RWPE1 (cell line): ENCODE data around the gene DPY19L1.
A peak's percentile ranks its signal among the peaks of the same experiment; 100 is the strongest.

ENCODE experiments used
- CTCF ChIA-PET: fragments of 350-600 bp; sonication (Branson Sonifier 250); formaldehyde crosslinking; extraction: SDS; loops from one replicate; lab custom pipeline; 2021; lab: Yijun Ruan, JAX
- POLR2A ChIA-PET: fragments of 400-600 bp; formaldehyde crosslinking; extraction: SDS; loops from one replicate; lab custom pipeline; 2020; ENCODE audit warnings: antibody characterized with exemption; ENCODE audit not compliant: low non-redundant PET; lab: Yijun Ruan, JAX
- DNase-seq: peaks from one replicate; pipeline ENCODE4 v3.0.0; 2012; ENCODE audit warnings: low spot score
- H3K27ac ChIP-seq: fragments of 450-650 bp; 2 replicates; pipeline ENCODE4 v1.5.1; 2017
- TF ChIP-seq, protein P1 (sequence below): fragments of 450-650 bp; conservative IDR thresholded peaks from 2 replicates; pipeline ENCODE4 v1.5.1; 2017; ENCODE audit warnings: low read depth, mild to moderate bottlenecking

The DPY19L1 gene

GRCh38 chr7:35035511-35035961, 1.7 kb downstream of the DPY19L1 start:
- POLR2A ChIA-PET: interaction anchor here (0.6 kb wide), 1 partner anchor 15 kb away, joined by 7 read pairs; no protein-coding TSS in a partner anchor
- DNase-seq: peak; percentile 39
- CTCF ChIA-PET: interaction anchor here (0.6 to 0.8 kb wide), 3 partner anchors 203 to 715 kb away, joined by 4 read pairs; no protein-coding TSS in a partner anchor
- TF ChIP-seq, protein P1, sequence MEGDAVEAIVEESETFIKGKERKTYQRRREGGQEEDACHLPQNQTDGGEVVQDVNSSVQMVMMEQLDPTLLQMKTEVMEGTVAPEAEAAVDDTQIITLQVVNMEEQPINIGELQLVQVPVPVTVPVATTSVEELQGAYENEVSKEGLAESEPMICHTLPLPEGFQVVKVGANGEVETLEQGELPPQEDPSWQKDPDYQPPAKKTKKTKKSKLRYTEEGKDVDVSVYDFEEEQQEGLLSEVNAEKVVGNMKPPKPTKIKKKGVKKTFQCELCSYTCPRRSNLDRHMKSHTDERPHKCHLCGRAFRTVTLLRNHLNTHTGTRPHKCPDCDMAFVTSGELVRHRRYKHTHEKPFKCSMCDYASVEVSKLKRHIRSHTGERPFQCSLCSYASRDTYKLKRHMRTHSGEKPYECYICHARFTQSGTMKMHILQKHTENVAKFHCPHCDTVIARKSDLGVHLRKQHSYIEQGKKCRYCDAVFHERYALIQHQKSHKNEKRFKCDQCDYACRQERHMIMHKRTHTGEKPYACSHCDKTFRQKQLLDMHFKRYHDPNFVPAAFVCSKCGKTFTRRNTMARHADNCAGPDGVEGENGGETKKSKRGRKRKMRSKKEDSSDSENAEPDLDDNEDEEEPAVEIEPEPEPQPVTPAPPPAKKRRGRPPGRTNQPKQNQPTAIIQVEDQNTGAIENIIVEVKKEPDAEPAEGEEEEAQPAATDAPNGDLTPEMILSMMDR: peak; percentile 39; the same call in 1 of the 2 replicates
- H3K27ac ChIP-seq: no peak overlapping the region

- TF ChIP-seq, protein P1: no peak
- ChIA-PET POLR2A (no interaction called here), CTCF (no interaction called here)
- no peak for DNase-seq
- H3K27ac ChIP-seq: no peak overlapping the region
These were observed 5.1 kb downstream of the DPY19L1 start for GRCh38 chr7:35032166-35032565.

DNA sequence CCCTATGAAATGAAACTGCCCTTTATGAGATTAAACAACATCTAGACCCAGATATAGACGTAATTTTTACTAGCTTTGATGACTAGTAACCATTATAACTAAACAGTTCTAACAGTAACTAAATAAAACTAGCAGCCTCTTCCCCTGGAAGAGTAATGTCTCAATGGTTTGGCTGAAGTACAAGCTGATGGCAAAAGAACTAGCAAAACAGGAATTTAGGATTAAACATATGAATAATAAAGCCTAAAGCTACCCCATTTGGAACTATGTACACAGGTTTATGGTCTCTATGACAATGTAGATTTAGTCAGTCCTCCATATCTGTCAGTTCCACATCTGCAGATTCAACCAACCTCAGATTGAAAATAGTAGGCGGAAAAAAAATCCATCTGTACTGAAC, 6.4 kb downstream of the DPY19L1 start:
- no peak for DNase-seq
- POLR2A ChIA-PET: no interaction called here
- H3K27ac ChIP-seq: no peak overlapping the region
- TF ChIP-seq, protein P1: no peak
- CTCF ChIA-PET: no interaction called here

GRCh38 chr7:35029311-35029710, 8.0 kb downstream of the DPY19L1 start:
- H3K27ac ChIP-seq: no peak overlapping the region
- ChIA-PET CTCF (interaction anchor here (0.5 to 0.7 kb wide), 2 partner anchors 9 to 17 kb away, joined by 3 to 4 read pairs; no protein-coding TSS in a partner anchor), POLR2A (no interaction called here)
- DNase-seq: no peak
- TF ChIP-seq, protein P1: no peak

- TF ChIP-seq, protein P1: no peak
- DNase-seq: no peak
- POLR2A ChIA-PET: no interaction called here
- CTCF ChIA-PET: no interaction called here
- H3K27ac ChIP-seq: no peak overlapping the region
These were observed 11.1 kb downstream of the DPY19L1 start for GRCh38 chr7:35026150-35026549.

DNA sequence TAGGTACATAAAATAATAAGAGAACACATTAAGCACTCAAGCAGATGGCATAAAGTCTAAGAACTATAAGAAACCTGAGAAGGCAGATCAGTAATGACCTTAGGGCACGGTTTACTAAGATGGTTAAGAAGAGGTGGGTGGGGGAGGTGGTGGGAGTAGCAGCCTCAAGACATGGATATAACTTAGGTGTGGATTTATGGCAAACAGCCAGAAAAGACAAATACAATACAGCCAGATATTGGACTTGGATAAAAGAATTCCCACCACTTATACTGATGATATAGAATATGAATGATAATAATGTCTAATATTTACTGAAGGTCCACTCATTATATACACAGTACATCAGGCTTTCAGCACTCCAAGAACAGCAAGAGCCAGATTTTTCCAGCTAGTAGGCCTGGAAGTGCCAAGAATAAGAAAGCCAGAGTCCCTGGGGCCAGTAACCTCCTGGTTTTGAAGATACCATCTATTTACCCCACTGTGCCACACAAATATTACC, 11.9 kb downstream of the DPY19L1 start:
- CTCF ChIA-PET: no interaction called here
- no peak overlapping the region for H3K27ac ChIP-seq

More for the DNA sequence above, 11.9 kb downstream of the DPY19L1 start:
- DNase-seq: no peak
- POLR2A ChIA-PET: no interaction called here
- TF ChIP-seq, protein P1: no peak
